Measurements from ENCODE around the gene BBS12. TPM values are rescaled to one million over a fixed set of nuclear protein-coding genes. Genes with fewer than 3 reads are reported as not detected.

The BBS12 gene
- total and polyA plus RNA-seq, 2 experiments from 2014 or later = 2.3 to 2.6 TPM

- Histone ChIP-seq H3K4me3 (no peak overlapping the region), H3K36me3 (ENCODE audit: insufficient read depth) (no peaks in the 10 kb centered on the region)
Measured at GRCh38 chr4:122776916-122777315, 44.4 kb downstream of the BBS12 start.

GRCh38 chr4:122777846-122778673 is 45.6 kb downstream of the BBS12 start:
- H3K27me3 Mint-ChIP-seq (ENCODE audit: insufficient read depth, low read depth, poor library complexity) = peaks cover 9% of the 10 kb centered on the region
- no peaks in the 10 kb centered on the region for H3F3A ChIP-seq (replicated peaks; ENCODE audit: low read depth)
- no peak overlapping the region; the same call in 1 of the 2 replicates for H3K27ac Mint-ChIP-seq
- H3K9me2 ChIP-seq (ENCODE audit: insufficient read depth) = no peaks in the 10 kb centered on the region
- peaks cover 45% of the 10 kb centered on the region for H3K4me1 Mint-ChIP-seq
- no peak for TF ChIP-seq CREB1 (CRISPR knock-in tag; IDR thresholded peaks at IDR 0.05; ENCODE audit: low read depth)
- H4K20me1 ChIP-seq (replicated peaks; ENCODE audit: insufficient read depth) = no peaks in the 10 kb centered on the region
- peaks cover 9% of the 10 kb centered on the region; the same call in 2 of the 3 replicates for H3K9me3 Mint-ChIP-seq
- H3K4me3 Mint-ChIP-seq = no peak overlapping the region
- no peaks in the 10 kb centered on the region for H3K79me2 ChIP-seq (replicated peaks; ENCODE audit: insufficient read depth)
- no peak overlapping the region for H3K4me2 ChIP-seq
- no peak overlapping the region for H2AFZ ChIP-seq
- peaks cover 27% of the 10 kb centered on the region for H3K4me1 ChIP-seq (ENCODE audit: insufficient read depth)
- no peak for DNase-seq (ENCODE audit: low spot score)
- H3K36me3 Mint-ChIP-seq (ENCODE audit: low read depth) = peaks cover 13% of the 10 kb centered on the region; the same call in 2 of the 3 replicates
- no peaks in the 10 kb centered on the region for H3K27me3 ChIP-seq (ENCODE audit: insufficient read depth)
- no peaks in the 10 kb centered on the region for H3K36me3 ChIP-seq (ENCODE audit: insufficient read depth)
- no peak overlapping the region for H3K4me3 ChIP-seq
- H3K27ac ChIP-seq (ENCODE audit: low read depth) = no peak overlapping the region
- no peak for ATAC-seq

More at GRCh38 chr4:122776916-122777315, 44.4 kb downstream of the BBS12 start:
- Histone ChIP-seq H4K20me1 (replicated peaks; ENCODE audit: insufficient read depth) (no peaks in the 10 kb centered on the region), H3K27me3 (ENCODE audit: insufficient read depth) (no peaks in the 10 kb centered on the region), H3K79me2 (replicated peaks; ENCODE audit: insufficient read depth) (no peaks in the 10 kb centered on the region), H3F3A (replicated peaks; ENCODE audit: low read depth) (no peaks in the 10 kb centered on the region), H2AFZ (no peak overlapping the region), H3K9me2 (ENCODE audit: insufficient read depth) (peaks cover 4% of the 10 kb centered on the region; the same call in 1 of the 2 replicates), H3K27ac (ENCODE audit: low read depth) (no peak overlapping the region), H3K4me1 (ENCODE audit: insufficient read depth) (peaks cover 22% of the 10 kb centered on the region), H3K4me2 (no peak overlapping the region)
- Mint-ChIP-seq H3K9me3 (peaks cover 9% of the 10 kb centered on the region; the same call in 2 of the 3 replicates), H3K4me3 (no peak overlapping the region), H3K4me1 (peaks cover 44% of the 10 kb centered on the region), H3K27ac (peak overlapping the region; percentile 17; the same call in 1 of the 2 replicates), H3K27me3 (ENCODE audit: insufficient read depth, low read depth, poor library complexity) (peaks cover 6% of the 10 kb centered on the region), H3K36me3 (ENCODE audit: low read depth) (peaks cover 13% of the 10 kb centered on the region; the same call in 2 of the 3 replicates)
- TF ChIP-seq CREB1 (CRISPR knock-in tag; IDR thresholded peaks at IDR 0.05; ENCODE audit: low read depth) (no peak), ZNF331 (CRISPR knock-in tag; IDR thresholded peaks at IDR 0.05; ENCODE audit: low read depth) (no peak), ZNF114 (CRISPR knock-in tag; IDR thresholded peaks at IDR 0.05) (no peak), NANOG (IDR thresholded peaks at IDR 0.05; ENCODE audit: borderline replicate concordance) (no peak)
- ATAC-seq = no peak
- DNase-seq (ENCODE audit: low spot score) = no peak

- Mint-ChIP-seq H3K4me3 (no peak overlapping the region), H3K9me3 (peaks cover 13% of the 10 kb centered on the region; the same call in 2 of the 3 replicates), H3K27me3 (ENCODE audit: insufficient read depth, low read depth, poor library complexity) (peaks cover 18% of the 10 kb centered on the region), H3K36me3 (ENCODE audit: low read depth) (peaks cover 17% of the 10 kb centered on the region; the same call in 2 of the 3 replicates), H3K27ac (peak overlapping the region; percentile 97), H3K4me1 (peaks cover 62% of the 10 kb centered on the region)
- H3K9me2 ChIP-seq (ENCODE audit: insufficient read depth) = no peaks in the 10 kb centered on the region
- 0 out of 2 replicates have a peak overlapping the region, but pooled peaks have one; percentile 3 for H3K4me2 ChIP-seq
- H3K79me2 ChIP-seq (replicated peaks; ENCODE audit: insufficient read depth) = no peaks in the 10 kb centered on the region
- no peak overlapping the region for H3K4me3 ChIP-seq
- no peak overlapping the region for H2AFZ ChIP-seq
- no peaks in the 10 kb centered on the region for H4K20me1 ChIP-seq (replicated peaks; ENCODE audit: insufficient read depth)
- DNase-seq (ENCODE audit: low spot score) (no peak), ATAC-seq (no peak)
- peak overlapping the region; percentile 93 for H3K27ac ChIP-seq (ENCODE audit: low read depth)
- no peaks in the 10 kb centered on the region for H3K36me3 ChIP-seq (ENCODE audit: insufficient read depth)
- 0 out of 2 replicates have a peak, but pooled peaks cover 8% of the 10 kb centered on the region for H3F3A ChIP-seq (replicated peaks; ENCODE audit: low read depth)
- no peaks in the 10 kb centered on the region for H3K27me3 ChIP-seq (ENCODE audit: insufficient read depth)
- peaks cover 21% of the 10 kb centered on the region for H3K4me1 ChIP-seq (ENCODE audit: insufficient read depth)
- no peak for TF ChIP-seq NANOG (IDR thresholded peaks at IDR 0.05; ENCODE audit: borderline replicate concordance)
- no peak for TF ChIP-seq CTCF (conservative IDR thresholded peaks at IDR 0.05; ENCODE audit: low read depth in 2 of 2)
- no peak for TF ChIP-seq POLR2AphosphoS5 (IDR thresholded peaks at IDR 0.05; ENCODE audit: low read depth)
- no peak for TF ChIP-seq ZNF114 (CRISPR knock-in tag; IDR thresholded peaks at IDR 0.05)
- no peak for TF ChIP-seq ZNF331 (CRISPR knock-in tag; IDR thresholded peaks at IDR 0.05; ENCODE audit: low read depth)
- TF ChIP-seq EZH2phosphoT487 (IDR thresholded peaks at IDR 0.05; ENCODE audit: unreplicated experiment) = no peak
- no peak for TF ChIP-seq CREB1 (CRISPR knock-in tag; IDR thresholded peaks at IDR 0.05; ENCODE audit: low read depth)
- no peak for TF ChIP-seq REST (IDR thresholded peaks at IDR 0.05; ENCODE audit: unreplicated experiment)
- no peak for TF ChIP-seq ETS1 (IDR thresholded peaks at IDR 0.05)
- no peak for TF ChIP-seq STAT1 (IDR thresholded peaks at IDR 0.05; ENCODE audit: unreplicated experiment)
- no peak for TF ChIP-seq JUNB (IDR thresholded peaks at IDR 0.05; ENCODE audit: unreplicated experiment)
Measured at GRCh38 chr4:122781486-122781885, 49.0 kb downstream of the BBS12 start.
